Heart right ventricle (tissue), 16 donors: ENCODE results near the gene ALDH1L1. TPM values are rescaled to one million over a fixed set of nuclear protein-coding genes. Genes with fewer than 3 reads are reported as not detected.

Source experiments
- ATAC-seq, 8 donors: fragments of 200-7000 bp; cut with Tn5 transposase; one replicate each; pipeline ENCODE4 v1.9.1; 2020; ENCODE audit warnings: mild to moderate bottlenecking in 8 of 8, moderate library complexity in 8 of 8, moderate number of reproducible peaks in 1 of 8
- DNase-seq, 2 donors: peaks; one replicate each; pipeline ENCODE4 v3.0.0-alpha.2; 2020
- H3K27ac ChIP-seq, 10 donors: fragments of 200-600 bp; sonication (generic) in 2 of 10; one replicate each; pipeline versions ENCODE4 v1.5.0 to v1.8.0; 2020 to 2022; ENCODE audit warnings: mild to moderate bottlenecking in 3 of 10
- H3K27me3 ChIP-seq, 7 donors: fragments of 200-600 bp; one replicate each; pipeline ENCODE4 v1.8.0; 2021 to 2022; ENCODE audit warnings: mild to moderate bottlenecking in 2 of 7
- H3K36me3 ChIP-seq, 9 donors: fragments of 200-600 bp; sonication (generic) in 1 of 9; one replicate each; pipeline versions ENCODE4 v1.5.0 to v1.8.0; 2020 to 2022; ENCODE audit warnings: mild to moderate bottlenecking in 2 of 9
- H3K4me1 ChIP-seq, 9 donors: fragments of 200-600 bp; sonication (generic) in 1 of 9; one replicate each; pipeline versions ENCODE4 v1.5.0 to v1.8.0; 2020 to 2022; ENCODE audit warnings: mild to moderate bottlenecking in 4 of 9
- H3K4me3 ChIP-seq, 10 donors: fragments of 200-600 bp; sonication (generic) in 2 of 10; one replicate each; pipeline versions ENCODE4 v1.5.0 to v1.8.0; 2020 to 2022; ENCODE audit warnings: mild to moderate bottlenecking in 7 of 10, moderate library complexity in 2 of 10
- H3K9me3 ChIP-seq, 11 donors: fragments of 200-600 bp in 10 of 11; sonication (generic) in 2 of 11; one replicate each; pipeline versions ENCODE4 v1.5.0 to v1.8.0; 2013 to 2022; ENCODE audit warnings: mild to moderate bottlenecking in 2 of 11, control low read depth in 1 of 11, moderate library complexity in 1 of 11
- WGBS, 2 donors: extraction: QIAGEN DNeasy Blood & Tissue Kit; methylation state at CpG; one replicate each; pipeline ENCODE4 v1.1.7; 2013; ENCODE audit warnings: inconsistent platforms in 1 of 2; 5-methylcytosine and 5-hydroxymethylcytosine counted together
- intact Hi-C, 10 donors: fragments of 100-400 bp; cut with DNase I; formaldehyde crosslinking; loops; one replicate each; pipeline versions ENCODE4 v1.11.1 to v1.14.2; 2022
- polyA plus RNA-seq, 2 donors: library from polyadenylated mRNA; stranded (reverse); fragments of 200-250 nt; gene quantifications; one replicate each; pipeline ENCODE4 v1.2.3, GENCODE V29; 2013
- total RNA-seq, 10 donors: library from RNA; stranded (reverse); fragmentation: NEBNext Ultra II Directional in 3 of 10; extraction: Animal tissue kit (Norgen Biotek cat#: 25700) in 3 of 10; gene quantifications; one replicate each; pipeline versions ENCODE4 v1.2.1 to v1.2.4, GENCODE V29; 2021 to 2023
- TF ChIP-seq, protein P1 (sequence below), 9 donors: fragments of 200-600 bp; sonication (generic) in 2 of 9; IDR thresholded peaks; one replicate each; pipeline versions ENCODE4 v1.5.0 to v1.8.0; 2021 to 2022; ENCODE audit warnings: antibody characterized with exemption in 9 of 9, mild to moderate bottlenecking in 5 of 9, moderate library complexity in 1 of 9
- donor health status: Arrhythmogenic right ventricular cardiomyopathy.
- donor health status: ischemic (EF 13 %, LVEDD 7.1; RV severe dilation, severe dysfunction).
- donor health status: healthy with polysubstance abuse.
- donor health status: DM: no; HTN: yes; CAD: no.
- donor health status: DM: no; HTN: no; CAD: no.
- donor health status: ischemic (EF 25% LVEDD 6.9; RV normal size, moderate dysfunction).
- donor health status: ischemic (EF 25% LVEDD 5.7; RV mildly dilated, moderate dysfunction).
- donor health status: healthy.
- donor health status: DM: yes; HTN: yes; CAD: no.
- donor health status: Ischemic cardiomyopathy.
- donor health status: ischemic (EF 35%, LVEDD 5.7; RV mildly dilated, moderate dysfunction).
- donor health status: nonischemic (EF 11% LVEDD 7.7; RV severe dilation, severe dysfunction).
- donor health status: DM: yes; HTN: yes; CAD: no.
- donor health status: PGD.
- donor health status: ischemic (EF 29% LVEDD 5.4; RV normal size, mild dysfunction).
- donor health status: nonischemic (EF 23%, LVEDD 6.1; RV moderate dilation, normal function).

The ALDH1L1 gene
- total and polyA plus RNA-seq, 12 donors = 14.9 to 45.9 (median 31.7) TPM

- no peak overlapping the region for H3K27ac ChIP-seq
- intact Hi-C loops = no loop called here
- H3K4me1 ChIP-seq = peaks cover 9 to 38% (median 26%) of the 10 kb centered on the region in 9 donors
- no peaks in the 10 kb centered on the region for H3K9me3 ChIP-seq
- no peaks in the 10 kb centered on the region for H3K27me3 ChIP-seq
- H3K36me3 ChIP-seq = peaks cover 0 to 11% (median 0%) of the 10 kb centered on the region in 9 donors
- TF ChIP-seq, protein P1, sequence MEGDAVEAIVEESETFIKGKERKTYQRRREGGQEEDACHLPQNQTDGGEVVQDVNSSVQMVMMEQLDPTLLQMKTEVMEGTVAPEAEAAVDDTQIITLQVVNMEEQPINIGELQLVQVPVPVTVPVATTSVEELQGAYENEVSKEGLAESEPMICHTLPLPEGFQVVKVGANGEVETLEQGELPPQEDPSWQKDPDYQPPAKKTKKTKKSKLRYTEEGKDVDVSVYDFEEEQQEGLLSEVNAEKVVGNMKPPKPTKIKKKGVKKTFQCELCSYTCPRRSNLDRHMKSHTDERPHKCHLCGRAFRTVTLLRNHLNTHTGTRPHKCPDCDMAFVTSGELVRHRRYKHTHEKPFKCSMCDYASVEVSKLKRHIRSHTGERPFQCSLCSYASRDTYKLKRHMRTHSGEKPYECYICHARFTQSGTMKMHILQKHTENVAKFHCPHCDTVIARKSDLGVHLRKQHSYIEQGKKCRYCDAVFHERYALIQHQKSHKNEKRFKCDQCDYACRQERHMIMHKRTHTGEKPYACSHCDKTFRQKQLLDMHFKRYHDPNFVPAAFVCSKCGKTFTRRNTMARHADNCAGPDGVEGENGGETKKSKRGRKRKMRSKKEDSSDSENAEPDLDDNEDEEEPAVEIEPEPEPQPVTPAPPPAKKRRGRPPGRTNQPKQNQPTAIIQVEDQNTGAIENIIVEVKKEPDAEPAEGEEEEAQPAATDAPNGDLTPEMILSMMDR (IDR thresholded peaks at IDR 0.05) = no peak
- no peak overlapping the region for H3K4me3 ChIP-seq
- DNase-seq = no peak
- 90 to 92% methylated on average over 15 of the region's 15 CpGs for WGBS, 2 donors
- ATAC-seq = no peak
Measured at GRCh38 chr3:126104742-126105605, 75.4 kb downstream of the ALDH1L1 start.

DNA sequence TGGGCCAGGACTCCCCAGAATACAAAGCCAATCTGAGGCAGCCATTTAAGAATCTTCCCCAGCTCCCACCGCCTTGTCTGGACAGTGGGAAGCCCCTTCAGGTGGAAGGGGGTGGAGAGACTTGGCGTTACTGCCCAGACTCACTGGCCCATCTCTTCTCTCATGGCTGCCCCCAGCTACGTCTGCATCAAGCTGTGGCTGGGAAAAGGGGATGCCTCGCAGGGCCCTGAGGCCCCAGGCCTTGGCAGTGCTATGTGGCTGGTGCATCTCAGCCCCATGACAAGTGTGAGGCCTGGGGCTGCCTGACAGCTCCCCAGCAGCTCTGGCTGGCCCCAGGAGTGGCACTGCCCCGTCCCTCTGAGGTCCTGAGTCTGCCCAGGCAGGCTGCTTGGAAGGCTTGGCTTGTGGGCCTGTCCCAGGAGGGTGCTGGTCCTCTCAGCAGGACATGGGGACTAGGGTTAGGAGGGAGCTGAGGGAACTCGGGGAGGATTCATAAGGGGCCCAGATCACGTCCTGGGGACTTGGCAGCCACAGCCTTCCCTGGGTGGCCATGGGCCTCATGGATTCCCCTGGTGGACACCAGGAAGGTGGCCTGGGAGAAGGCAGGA lies 76.3 kb downstream of the ALDH1L1 start:
- H3K9me3 ChIP-seq = no peaks in the 10 kb centered on the region
- DNase-seq (no peak), ATAC-seq (no peak)
- peaks cover 0 to 5% (median 0%) of the 10 kb centered on the region in 9 donors for H3K36me3 ChIP-seq
- peaks cover 9 to 38% (median 26%) of the 10 kb centered on the region in 9 donors for H3K4me1 ChIP-seq
- intact Hi-C loops = no loop called here
- WGBS, 2 donors = 89 to 90% methylated on average over 7 of the region's 7 CpGs
- no peaks in the 10 kb centered on the region for H3K27me3 ChIP-seq
- no peak overlapping the region for H3K4me3 ChIP-seq
- no peak overlapping the region for H3K27ac ChIP-seq
- TF ChIP-seq, protein P1 (IDR thresholded peaks at IDR 0.05) = no peak

- peak overlapping the region in 5 of 10 donors; percentile 30 to 75 (median 63) for H3K27ac ChIP-seq
- DNase-seq = no peak
- TF ChIP-seq, protein P1 (IDR thresholded peaks at IDR 0.05) = no peak
- no peaks in the 10 kb centered on the region for H3K9me3 ChIP-seq
- peak in 2 of 8 donors; percentile 2 to 9 for ATAC-seq
- no peaks in the 10 kb centered on the region for H3K27me3 ChIP-seq
- H3K4me1 ChIP-seq = peaks cover 9 to 38% (median 26%) of the 10 kb centered on the region in 9 donors
- intact Hi-C loops = no loop called here
- peaks cover 0 to 4% (median 0%) of the 10 kb centered on the region in 9 donors for H3K36me3 ChIP-seq
- no peak overlapping the region for H3K4me3 ChIP-seq
- 84 to 86% methylated on average over 22 of the region's 22 CpGs for WGBS, 2 donors
Measured at GRCh38 chr3:126103121-126104027, 77.0 kb downstream of the ALDH1L1 start.

DNA sequence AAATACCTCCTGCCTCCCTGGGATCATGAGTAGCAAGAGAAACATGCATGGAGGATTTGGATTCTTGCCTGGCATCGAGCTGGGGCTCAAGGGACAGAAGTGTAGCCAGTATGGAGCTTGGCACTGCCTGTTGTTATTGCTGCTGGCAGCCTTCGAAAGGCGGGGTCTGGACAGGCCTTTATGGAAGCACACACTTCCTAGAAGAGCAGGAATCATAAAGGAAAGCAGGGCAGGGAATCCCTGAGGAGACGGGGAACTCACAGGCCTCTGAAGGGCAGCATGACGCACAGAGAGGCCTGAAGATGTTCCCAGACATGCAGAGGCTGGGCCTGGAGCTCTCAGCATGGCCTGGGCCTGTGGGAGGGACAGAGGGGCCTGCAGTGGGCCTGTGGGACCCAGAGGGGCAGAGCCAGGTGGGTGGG lies 77.8 kb downstream of the ALDH1L1 start:
- Histone ChIP-seq H3K36me3 (peaks cover 0 to 4% (median 0%) of the 10 kb centered on the region in 9 donors), H3K9me3 (no peaks in the 10 kb centered on the region), H3K27ac (peak overlapping the region in 9 of 10 donors; percentile 6 to 75 (median 46)), H3K4me3 (no peak overlapping the region), H3K27me3 (no peaks in the 10 kb centered on the region), H3K4me1 (peaks cover 9 to 38% (median 26%) of the 10 kb centered on the region in 9 donors)
- WGBS, 2 donors = 40 to 48% methylated on average over 5 of the region's 5 CpGs
- TF ChIP-seq, protein P1 (IDR thresholded peaks at IDR 0.05) = no peak
- ATAC-seq = peak in 7 of 8 donors; percentile 30 to 81 (median 61)
- intact Hi-C loops = no loop called here
- DNase-seq = peak; percentile 31 to 35
